Thyroid gland (tissue), 4 donors: ENCODE data around the gene CBLIF.

Source experiments
- CTCF ChIP-seq, 6 experiments: fragments of 200-600 bp in 3 of 6; fragments of 450-650 bp in 3 of 6; sonication (generic) in 3 of 6; IDR thresholded peaks; one replicate each; pipeline ENCODE4 v1.5.1; 2016 to 2019; ENCODE audit warnings: antibody characterized with exemption in 6 of 6, mild to moderate bottlenecking in 2 of 6, inconsistent platforms in 1 of 6, moderate library complexity in 1 of 6
- POLR2A ChIP-seq, 2 donors: fragments of 450-650 bp; IDR thresholded peaks; one replicate each; pipeline ENCODE4 v1.6.1; 2017; ENCODE audit warnings: antibody characterized with exemption in 2 of 2, mild to moderate bottlenecking in 2 of 2, moderate library complexity in 1 of 2

DNA sequence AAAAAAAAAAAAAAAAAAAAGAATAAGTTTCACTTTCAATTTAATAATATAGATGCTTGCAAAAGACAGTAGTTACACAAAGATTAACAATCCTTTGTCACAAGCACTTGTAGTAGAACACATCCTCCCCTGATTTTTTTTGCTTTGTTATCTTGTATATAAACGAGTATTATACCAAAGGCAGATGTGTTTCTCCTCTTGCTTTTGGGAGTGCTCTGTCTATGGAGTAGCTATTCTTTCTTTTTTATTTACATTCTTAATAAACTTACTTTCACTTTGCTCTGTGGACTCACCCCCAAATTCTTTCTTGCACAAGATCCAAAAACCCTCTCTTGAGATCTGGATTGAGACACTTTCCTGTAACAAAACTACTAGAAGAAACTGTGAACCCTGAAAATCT lies 31.3 kb downstream of the CBLIF start:
- TF ChIP-seq CTCF (IDR thresholded peaks at IDR 0.05), result no peak
- no peak for TF ChIP-seq POLR2A (IDR thresholded peaks at IDR 0.05)
